GM23338 (cell line): ENCODE data around the gene MYO1E. TPM values are rescaled to one million over a fixed set of nuclear protein-coding genes. Genes with fewer than 3 reads are reported as not detected.

Experiments used
- ATAC-seq: fragments of 200-7000 bp; cut with Tn5 transposase; 3 replicates; pipeline ENCODE4 v1.9.1; 2020
- DNase-seq: peaks from one replicate; pipeline ENCODE4 v3.0.0-alpha.2; 2015; ENCODE audit warnings: low spot score
- H2AFZ ChIP-seq: fragments of 200-600 bp; sonication (generic); 2 replicates; pipeline ENCODE4 v1.8.0; 2016; ENCODE audit warnings: antibody characterized with exemption, mild to moderate bottlenecking, moderate library complexity
- H3F3A ChIP-seq: fragments of 200-600 bp; sonication (generic); replicated peaks from 2 replicates; pipeline ENCODE4 v1.8.0; 2017; ENCODE audit warnings: antibody characterized with exemption, mixed run types, low read depth
- H3K27ac ChIP-seq: fragments of 200-600 bp; sonication (generic); 2 replicates; pipeline ENCODE4 v1.6.1; 2016; ENCODE audit warnings: low read depth
- H3K27me3 ChIP-seq: fragments of 200-600 bp; sonication (generic); 2 replicates; pipeline ENCODE4 v1.8.0; 2016; ENCODE audit warnings: mild to moderate bottlenecking, mixed run types, moderate library complexity; ENCODE audit not compliant: insufficient read depth
- H3K36me3 ChIP-seq: fragments of 200-600 bp; sonication (generic); 2 replicates; pipeline ENCODE4 v1.8.0; 2016; ENCODE audit warnings: mild to moderate bottlenecking; ENCODE audit not compliant: insufficient read depth
- H3K4me1 ChIP-seq: fragments of 200-600 bp; sonication (generic); 2 replicates; pipeline ENCODE4 v1.8.0; 2016; ENCODE audit warnings: mild to moderate bottlenecking, moderate library complexity; ENCODE audit not compliant: insufficient read depth
- H3K4me2 ChIP-seq: fragments of 200-600 bp; sonication (generic); 2 replicates; pipeline ENCODE4 v1.7.1; 2017; ENCODE audit warnings: mixed run types
- H3K4me3 ChIP-seq: fragments of 200-600 bp; sonication (generic); 2 replicates; pipeline ENCODE4 v1.6.1; 2016; ENCODE audit warnings: mixed run types
- H3K79me2 ChIP-seq: fragments of 200-600 bp; sonication (generic); replicated peaks from 2 replicates; pipeline ENCODE4 v1.8.0; 2017; ENCODE audit warnings: mild to moderate bottlenecking; ENCODE audit not compliant: insufficient read depth
- H3K9me2 ChIP-seq: fragments of 200-600 bp; sonication (generic); 2 replicates; pipeline ENCODE4 v1.8.0; 2017; ENCODE audit not compliant: insufficient read depth
- H4K20me1 ChIP-seq: fragments of 200-600 bp; sonication (generic); replicated peaks from 2 replicates; pipeline ENCODE4 v1.8.0; 2017; ENCODE audit warnings: mild to moderate bottlenecking; ENCODE audit not compliant: insufficient read depth
- H3K27ac Mint-ChIP-seq: 2 replicates; pipeline ENCODE4 v1.8.0; 2020; ENCODE audit warnings: inconsistent platforms, mild to moderate bottlenecking, moderate library complexity, mixed read lengths
- H3K27me3 Mint-ChIP-seq: 3 replicates; pipeline ENCODE4 v1.8.0; 2022; ENCODE audit warnings: low read depth, mild to moderate bottlenecking, moderate library complexity, mixed read lengths, inconsistent platforms; ENCODE audit not compliant: insufficient read depth, poor library complexity
- H3K36me3 Mint-ChIP-seq: 3 replicates; pipeline ENCODE4 v1.8.0; 2021; ENCODE audit warnings: low read depth, mild to moderate bottlenecking, inconsistent platforms, moderate library complexity, mixed read lengths
- H3K4me1 Mint-ChIP-seq: 3 replicates; pipeline ENCODE4 v1.8.0; 2020; ENCODE audit warnings: mild to moderate bottlenecking, inconsistent platforms, mixed read lengths
- H3K4me3 Mint-ChIP-seq: 3 replicates; pipeline ENCODE4 v1.8.0; 2021; ENCODE audit warnings: moderate library complexity, mild to moderate bottlenecking, inconsistent platforms, mixed read lengths
- H3K9me3 Mint-ChIP-seq: 3 replicates; pipeline ENCODE4 v1.8.0; 2020; ENCODE audit warnings: moderate library complexity, mild to moderate bottlenecking, inconsistent platforms, mixed read lengths
- CREB1 ChIP-seq: fragments of 250-450 bp; sonication (Bioruptor Pico); IDR thresholded peaks from 2 replicates; pipeline ENCODE4 v1.5.0; 2020; ENCODE audit warnings: low read depth, mild to moderate bottlenecking, moderate library complexity
- EZH2 ChIP-seq: fragments of 200-600 bp; sonication (generic); IDR thresholded peaks from one replicate; pipeline ENCODE4 v1.8.0; 2017; ENCODE audit warnings: antibody characterized with exemption, mild to moderate bottlenecking, low read depth; ENCODE audit not compliant: unreplicated experiment
- EZH2phosphoT487 ChIP-seq: fragments of 200-600 bp; sonication (generic); IDR thresholded peaks from one replicate; pipeline ENCODE4 v1.8.1; 2018; ENCODE audit warnings: antibody characterized with exemption; ENCODE audit not compliant: unreplicated experiment
- JUNB ChIP-seq: IDR thresholded peaks from one replicate; pipeline ENCODE4 v1.6.1; 2016; ENCODE audit warnings: antibody characterized with exemption; ENCODE audit not compliant: unreplicated experiment
- NANOG ChIP-seq: IDR thresholded peaks from 2 replicates; pipeline ENCODE4 v1.6.1; 2016; ENCODE audit warnings: antibody characterized with exemption, borderline replicate concordance
- ZNF114 ChIP-seq: fragments of 250-450 bp; sonication (Bioruptor Pico); IDR thresholded peaks from 2 replicates; pipeline ENCODE4 v1.5.0; 2020; ENCODE audit warnings: mild to moderate bottlenecking, moderate library complexity
- ZNF331 ChIP-seq: fragments of 250-450 bp; sonication (Bioruptor Pico); IDR thresholded peaks from 2 replicates; pipeline ENCODE4 v1.5.0; 2020; ENCODE audit warnings: low read depth, mild to moderate bottlenecking, moderate library complexity
- polyA plus RNA-seq: library from polyadenylated mRNA; unstranded; fragments of >200 nt; fragmentation: Nextera tagmentation; extraction: Ambion mirVana; gene quantifications from 2 replicates; pipeline ENCODE4 v1.2.1, GENCODE V29; 2016
- total RNA-seq: library from RNA; depleted of rRNA; stranded (reverse); fragments of >200 nt; shearing (Covaris generic); gene quantifications from 2 replicates; pipeline ENCODE4 v1.2.3, GENCODE V29; 2014
- TF ChIP-seq, protein P1 (sequence below): IDR thresholded peaks from one replicate; pipeline ENCODE4 v1.6.1; 2018; ENCODE audit warnings: antibody characterized with exemption; ENCODE audit not compliant: unreplicated experiment
- TF ChIP-seq, protein P2 (sequence below): IDR thresholded peaks from 2 replicates; pipeline ENCODE4 v1.6.1; 2016; ENCODE audit warnings: antibody characterized with exemption
- TF ChIP-seq, protein P3 (sequence below): fragments of 250-450 bp; sonication (Bioruptor Pico); IDR thresholded peaks from 2 replicates; pipeline ENCODE4 v1.5.0; 2020; ENCODE audit warnings: mild to moderate bottlenecking, moderate library complexity

The MYO1E gene
- total and polyA plus RNA-seq, 2 experiments from 2014 or later, result 68.3 to 131 TPM

DNA sequence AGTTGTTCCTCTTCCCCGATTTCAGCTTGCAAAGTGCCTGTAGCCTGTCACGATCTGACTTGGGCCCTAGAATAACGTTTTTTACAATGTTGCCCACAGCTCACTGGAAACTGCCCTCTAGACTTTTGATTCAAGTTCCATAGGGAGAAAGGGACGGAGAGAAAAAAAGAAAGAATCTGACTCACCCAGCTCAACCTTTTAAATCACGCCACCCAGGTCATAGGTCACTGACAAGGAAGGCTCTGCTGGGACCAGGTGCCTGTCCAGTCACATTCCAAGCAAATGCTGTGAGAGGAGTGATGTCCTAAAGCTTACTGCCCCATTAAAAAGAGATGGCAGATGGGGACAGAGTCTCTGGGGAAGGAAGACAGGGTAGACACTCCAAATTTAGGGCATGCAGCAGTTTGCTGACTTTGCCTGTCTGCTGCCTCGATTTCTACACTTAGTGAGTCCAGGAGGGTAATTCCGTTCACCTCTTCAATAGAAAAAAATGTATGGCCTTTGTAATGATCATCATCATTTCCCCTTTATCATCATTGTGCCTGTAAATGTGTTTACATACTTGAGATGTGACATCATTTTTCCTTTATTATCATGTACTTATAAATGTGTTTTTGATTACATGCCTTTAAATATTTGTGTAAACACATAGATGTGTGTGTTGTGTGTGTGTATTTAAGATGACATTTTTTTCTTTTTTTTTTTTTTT is 8.4 kb upstream of the MYO1E start (continued):
- TF ChIP-seq, protein P1, sequence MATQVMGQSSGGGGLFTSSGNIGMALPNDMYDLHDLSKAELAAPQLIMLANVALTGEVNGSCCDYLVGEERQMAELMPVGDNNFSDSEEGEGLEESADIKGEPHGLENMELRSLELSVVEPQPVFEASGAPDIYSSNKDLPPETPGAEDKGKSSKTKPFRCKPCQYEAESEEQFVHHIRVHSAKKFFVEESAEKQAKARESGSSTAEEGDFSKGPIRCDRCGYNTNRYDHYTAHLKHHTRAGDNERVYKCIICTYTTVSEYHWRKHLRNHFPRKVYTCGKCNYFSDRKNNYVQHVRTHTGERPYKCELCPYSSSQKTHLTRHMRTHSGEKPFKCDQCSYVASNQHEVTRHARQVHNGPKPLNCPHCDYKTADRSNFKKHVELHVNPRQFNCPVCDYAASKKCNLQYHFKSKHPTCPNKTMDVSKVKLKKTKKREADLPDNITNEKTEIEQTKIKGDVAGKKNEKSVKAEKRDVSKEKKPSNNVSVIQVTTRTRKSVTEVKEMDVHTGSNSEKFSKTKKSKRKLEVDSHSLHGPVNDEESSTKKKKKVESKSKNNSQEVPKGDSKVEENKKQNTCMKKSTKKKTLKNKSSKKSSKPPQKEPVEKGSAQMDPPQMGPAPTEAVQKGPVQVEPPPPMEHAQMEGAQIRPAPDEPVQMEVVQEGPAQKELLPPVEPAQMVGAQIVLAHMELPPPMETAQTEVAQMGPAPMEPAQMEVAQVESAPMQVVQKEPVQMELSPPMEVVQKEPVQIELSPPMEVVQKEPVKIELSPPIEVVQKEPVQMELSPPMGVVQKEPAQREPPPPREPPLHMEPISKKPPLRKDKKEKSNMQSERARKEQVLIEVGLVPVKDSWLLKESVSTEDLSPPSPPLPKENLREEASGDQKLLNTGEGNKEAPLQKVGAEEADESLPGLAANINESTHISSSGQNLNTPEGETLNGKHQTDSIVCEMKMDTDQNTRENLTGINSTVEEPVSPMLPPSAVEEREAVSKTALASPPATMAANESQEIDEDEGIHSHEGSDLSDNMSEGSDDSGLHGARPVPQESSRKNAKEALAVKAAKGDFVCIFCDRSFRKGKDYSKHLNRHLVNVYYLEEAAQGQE, result no peak
- TF ChIP-seq JUNB (no peak), ZNF114 (no peak), NANOG (no peak), EZH2 (no peak)
- TF ChIP-seq, protein P2, sequence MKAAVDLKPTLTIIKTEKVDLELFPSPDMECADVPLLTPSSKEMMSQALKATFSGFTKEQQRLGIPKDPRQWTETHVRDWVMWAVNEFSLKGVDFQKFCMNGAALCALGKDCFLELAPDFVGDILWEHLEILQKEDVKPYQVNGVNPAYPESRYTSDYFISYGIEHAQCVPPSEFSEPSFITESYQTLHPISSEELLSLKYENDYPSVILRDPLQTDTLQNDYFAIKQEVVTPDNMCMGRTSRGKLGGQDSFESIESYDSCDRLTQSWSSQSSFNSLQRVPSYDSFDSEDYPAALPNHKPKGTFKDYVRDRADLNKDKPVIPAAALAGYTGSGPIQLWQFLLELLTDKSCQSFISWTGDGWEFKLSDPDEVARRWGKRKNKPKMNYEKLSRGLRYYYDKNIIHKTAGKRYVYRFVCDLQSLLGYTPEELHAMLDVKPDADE, result no peak

DNA sequence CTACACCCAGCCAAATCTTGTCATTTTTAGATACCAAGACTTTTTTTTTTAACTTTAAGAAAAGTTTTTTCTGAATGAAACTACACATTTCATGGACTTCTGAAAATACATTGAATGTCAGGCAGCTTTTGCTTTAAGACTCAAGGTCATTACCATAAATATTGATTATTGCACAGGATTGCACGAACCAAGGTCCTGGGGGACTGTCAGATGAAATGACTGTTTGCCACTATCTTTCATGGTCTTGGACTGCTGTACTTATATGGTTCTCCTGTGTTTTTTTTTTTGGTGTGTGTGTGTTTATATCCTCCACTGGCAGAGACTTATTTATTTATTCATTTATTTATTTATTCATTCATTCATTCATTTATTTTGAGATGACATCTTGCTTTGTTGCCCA is 6.9 kb upstream of the MYO1E start:
- Histone ChIP-seq H3K4me3 (no peak overlapping the region), H2AFZ (no peak overlapping the region), H3K4me2 (no peak overlapping the region), H3F3A (no peaks in the 10 kb centered on the region), H3K36me3 (no peaks in the 10 kb centered on the region), H3K9me2 (no peaks in the 10 kb centered on the region), H3K27me3 (no peaks in the 10 kb centered on the region), H3K27ac (no peak overlapping the region), H3K4me1 (no peaks in the 10 kb centered on the region), H3K79me2 (no peaks in the 10 kb centered on the region), H4K20me1 (no peaks in the 10 kb centered on the region)
- DNase-seq, result no peak
- Mint-ChIP-seq H3K4me1 (no peaks in the 10 kb centered on the region), H3K27ac (no peak overlapping the region), H3K9me3 (no peaks in the 10 kb centered on the region), H3K4me3 (no peak overlapping the region), H3K36me3 (peaks cover 4% of the 10 kb centered on the region; the same call in 1 of the 3 replicates), H3K27me3 (no peaks in the 10 kb centered on the region)
- ATAC-seq, result no peak
- TF ChIP-seq ZNF331 (CRISPR knock-in tag) (no peak), CREB1 (CRISPR knock-in tag) (no peak), EZH2phosphoT487 (no peak), EZH2 (no peak)
- TF ChIP-seq, protein P1, result no peak
- TF ChIP-seq, protein P3, sequence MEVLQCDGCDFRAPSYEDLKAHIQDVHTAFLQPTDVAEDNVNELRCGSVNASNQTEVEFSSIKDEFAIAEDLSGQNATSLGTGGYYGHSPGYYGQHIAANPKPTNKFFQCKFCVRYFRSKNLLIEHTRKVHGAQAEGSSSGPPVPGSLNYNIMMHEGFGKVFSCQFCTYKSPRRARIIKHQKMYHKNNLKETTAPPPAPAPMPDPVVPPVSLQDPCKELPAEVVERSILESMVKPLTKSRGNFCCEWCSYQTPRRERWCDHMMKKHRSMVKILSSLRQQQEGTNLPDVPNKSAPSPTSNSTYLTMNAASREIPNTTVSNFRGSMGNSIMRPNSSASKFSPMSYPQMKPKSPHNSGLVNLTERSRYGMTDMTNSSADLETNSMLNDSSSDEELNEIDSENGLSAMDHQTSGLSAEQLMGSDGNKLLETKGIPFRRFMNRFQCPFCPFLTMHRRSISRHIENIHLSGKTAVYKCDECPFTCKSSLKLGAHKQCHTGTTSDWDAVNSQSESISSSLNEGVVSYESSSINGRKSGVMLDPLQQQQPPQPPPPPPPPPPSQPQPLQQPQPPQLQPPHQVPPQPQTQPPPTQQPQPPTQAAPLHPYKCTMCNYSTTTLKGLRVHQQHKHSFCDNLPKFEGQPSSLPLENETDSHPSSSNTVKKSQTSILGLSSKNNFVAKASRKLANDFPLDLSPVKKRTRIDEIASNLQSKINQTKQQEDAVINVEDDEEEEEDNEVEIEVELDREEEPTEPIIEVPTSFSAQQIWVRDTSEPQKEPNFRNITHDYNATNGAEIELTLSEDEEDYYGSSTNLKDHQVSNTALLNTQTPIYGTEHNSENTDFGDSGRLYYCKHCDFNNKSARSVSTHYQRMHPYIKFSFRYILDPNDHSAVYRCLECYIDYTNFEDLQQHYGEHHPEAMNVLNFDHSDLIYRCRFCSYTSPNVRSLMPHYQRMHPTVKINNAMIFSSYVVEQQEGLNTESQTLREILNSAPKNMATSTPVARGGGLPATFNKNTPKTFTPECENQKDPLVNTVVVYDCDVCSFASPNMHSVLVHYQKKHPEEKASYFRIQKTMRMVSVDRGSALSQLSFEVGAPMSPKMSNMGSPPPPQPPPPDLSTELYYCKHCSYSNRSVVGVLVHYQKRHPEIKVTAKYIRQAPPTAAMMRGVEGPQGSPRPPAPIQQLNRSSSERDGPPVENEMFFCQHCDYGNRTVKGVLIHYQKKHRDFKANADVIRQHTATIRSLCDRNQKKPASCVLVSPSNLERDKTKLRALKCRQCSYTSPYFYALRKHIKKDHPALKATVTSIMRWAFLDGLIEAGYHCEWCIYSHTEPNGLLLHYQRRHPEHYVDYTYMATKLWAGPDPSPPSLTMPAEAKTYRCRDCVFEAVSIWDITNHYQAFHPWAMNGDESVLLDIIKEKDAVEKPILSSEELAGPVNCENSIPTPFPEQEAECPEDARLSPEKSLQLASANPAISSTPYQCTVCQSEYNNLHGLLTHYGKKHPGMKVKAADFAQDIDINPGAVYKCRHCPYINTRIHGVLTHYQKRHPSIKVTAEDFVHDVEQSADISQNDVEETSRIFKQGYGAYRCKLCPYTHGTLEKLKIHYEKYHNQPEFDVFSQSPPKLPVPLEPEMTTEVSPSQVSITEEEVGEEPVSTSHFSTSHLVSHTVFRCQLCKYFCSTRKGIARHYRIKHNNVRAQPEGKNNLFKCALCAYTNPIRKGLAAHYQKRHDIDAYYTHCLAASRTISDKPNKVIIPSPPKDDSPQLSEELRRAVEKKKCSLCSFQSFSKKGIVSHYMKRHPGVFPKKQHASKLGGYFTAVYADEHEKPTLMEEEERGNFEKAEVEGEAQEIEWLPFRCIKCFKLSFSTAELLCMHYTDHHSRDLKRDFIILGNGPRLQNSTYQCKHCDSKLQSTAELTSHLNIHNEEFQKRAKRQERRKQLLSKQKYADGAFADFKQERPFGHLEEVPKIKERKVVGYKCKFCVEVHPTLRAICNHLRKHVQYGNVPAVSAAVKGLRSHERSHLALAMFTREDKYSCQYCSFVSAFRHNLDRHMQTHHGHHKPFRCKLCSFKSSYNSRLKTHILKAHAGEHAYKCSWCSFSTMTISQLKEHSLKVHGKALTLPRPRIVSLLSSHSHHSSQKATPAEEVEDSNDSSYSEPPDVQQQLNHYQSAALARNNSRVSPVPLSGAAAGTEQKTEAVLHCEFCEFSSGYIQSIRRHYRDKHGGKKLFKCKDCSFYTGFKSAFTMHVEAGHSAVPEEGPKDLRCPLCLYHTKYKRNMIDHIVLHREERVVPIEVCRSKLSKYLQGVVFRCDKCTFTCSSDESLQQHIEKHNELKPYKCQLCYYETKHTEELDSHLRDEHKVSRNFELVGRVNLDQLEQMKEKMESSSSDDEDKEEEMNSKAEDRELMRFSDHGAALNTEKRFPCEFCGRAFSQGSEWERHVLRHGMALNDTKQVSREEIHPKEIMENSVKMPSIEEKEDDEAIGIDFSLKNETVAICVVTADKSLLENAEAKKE (CRISPR knock-in tag), result no peak
